Testis (tissue), 3 donors: ENCODE data around the gene FBXO3. TPM values are rescaled to one million over a fixed set of nuclear protein-coding genes. Genes with fewer than 3 reads are reported as not detected.

Experiments
- DNase-seq: peaks from one replicate; pipeline ENCODE4 v3.0.0-alpha.2; 2019
- H3K27ac ChIP-seq, 2 donors: fragments of 200-600 bp; sonication (generic); one replicate each; pipeline ENCODE4 v1.5.1; 2019
- H3K27me3 ChIP-seq: fragments of 200-600 bp; sonication (generic); one replicate; pipeline ENCODE4 v1.5.1; 2019
- H3K36me3 ChIP-seq: fragments of 200-600 bp; sonication (generic); one replicate; pipeline ENCODE4 v1.5.1; 2017; ENCODE audit warnings: low read depth; ENCODE audit errors: missing control alignments
- H3K4me1 ChIP-seq: fragments of 200-600 bp; sonication (generic); one replicate; pipeline ENCODE4 v1.5.1; 2019
- H3K4me3 ChIP-seq, 2 donors: fragments of 200-600 bp; sonication (generic); one replicate each; pipeline ENCODE4 v1.5.1; 2017 to 2019
- H3K9me3 ChIP-seq: fragments of 200-600 bp; sonication (generic); one replicate; pipeline ENCODE4 v1.5.1; 2017
- POLR2A ChIP-seq: fragments of 450-650 bp; IDR thresholded peaks from one replicate; pipeline ENCODE4 v1.6.1; 2017; ENCODE audit warnings: antibody characterized with exemption, mild to moderate bottlenecking, moderate library complexity
- WGBS, 2 donors: methylation state at CpG; one replicate each; pipeline ENCODE4 v1.1.5; 2018; 5-methylcytosine and 5-hydroxymethylcytosine counted together
- intact Hi-C: fragments of 100-400 bp; cut with DNase I; formaldehyde crosslinking; loops from one replicate; pipeline ENCODE4 v1.15.1; 2023; ENCODE audit warnings: low total_unique reads
- polyA plus RNA-seq: library from polyadenylated mRNA; stranded (reverse); fragments of 350-450 nt; fragmentation: Illumina TruSeq; extraction: RNeasy Lipid Tissue Mini Kit (QIAGEN cat#74804); gene quantifications from one replicate; pipeline ENCODE4 v1.2.3, GENCODE V29; 2014; ENCODE audit warnings: low read depth, low replicate concordance; ENCODE audit not compliant: insufficient read depth
- total RNA-seq, 2 donors: library from RNA; depleted of rRNA; stranded (reverse); fragments of >200 nt; gene quantifications; one replicate each; pipeline ENCODE4 v1.2.3, GENCODE V29; 2016
- TF ChIP-seq, protein P1 (sequence below), 3 experiments: fragments of 450-650 bp in 2 of 3; fragments of 200-600 bp in 1 of 3; sonication (generic) in 1 of 3; IDR thresholded peaks; one replicate each; pipeline ENCODE4 v1.5.1; 2016 to 2019; ENCODE audit warnings: antibody characterized with exemption in 3 of 3, mild to moderate bottlenecking in 2 of 3, moderate library complexity in 1 of 3

FBXO3 gene
- total and polyA plus RNA-seq, 3 donors from 2014 or later: 27.2 to 44.8 (median 39.3) TPM

- DNase-seq: peak; percentile 73
- TF ChIP-seq POLR2A: no peak
- TF ChIP-seq, protein P1, sequence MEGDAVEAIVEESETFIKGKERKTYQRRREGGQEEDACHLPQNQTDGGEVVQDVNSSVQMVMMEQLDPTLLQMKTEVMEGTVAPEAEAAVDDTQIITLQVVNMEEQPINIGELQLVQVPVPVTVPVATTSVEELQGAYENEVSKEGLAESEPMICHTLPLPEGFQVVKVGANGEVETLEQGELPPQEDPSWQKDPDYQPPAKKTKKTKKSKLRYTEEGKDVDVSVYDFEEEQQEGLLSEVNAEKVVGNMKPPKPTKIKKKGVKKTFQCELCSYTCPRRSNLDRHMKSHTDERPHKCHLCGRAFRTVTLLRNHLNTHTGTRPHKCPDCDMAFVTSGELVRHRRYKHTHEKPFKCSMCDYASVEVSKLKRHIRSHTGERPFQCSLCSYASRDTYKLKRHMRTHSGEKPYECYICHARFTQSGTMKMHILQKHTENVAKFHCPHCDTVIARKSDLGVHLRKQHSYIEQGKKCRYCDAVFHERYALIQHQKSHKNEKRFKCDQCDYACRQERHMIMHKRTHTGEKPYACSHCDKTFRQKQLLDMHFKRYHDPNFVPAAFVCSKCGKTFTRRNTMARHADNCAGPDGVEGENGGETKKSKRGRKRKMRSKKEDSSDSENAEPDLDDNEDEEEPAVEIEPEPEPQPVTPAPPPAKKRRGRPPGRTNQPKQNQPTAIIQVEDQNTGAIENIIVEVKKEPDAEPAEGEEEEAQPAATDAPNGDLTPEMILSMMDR (IDR thresholded peaks at IDR 0.05): no peak
- H3K36me3 ChIP-seq: no peaks in the 10 kb centered on the region
- peaks cover 28% of the 10 kb centered on the region for H3K4me1 ChIP-seq
- no peaks in the 10 kb centered on the region for H3K27me3 ChIP-seq
- no peaks in the 10 kb centered on the region for H3K9me3 ChIP-seq
- 47 to 54% methylated on average over 4 of the region's 4 CpGs for WGBS, 2 donors
- intact Hi-C loops: no loop called here
- H3K4me3 ChIP-seq: no peak overlapping the region
- peak overlapping the region; percentile 64 to 86 for H3K27ac ChIP-seq
These were observed 49.7 kb downstream of the FBXO3 start for GRCh38 chr11:33724644-33725035.

DNA sequence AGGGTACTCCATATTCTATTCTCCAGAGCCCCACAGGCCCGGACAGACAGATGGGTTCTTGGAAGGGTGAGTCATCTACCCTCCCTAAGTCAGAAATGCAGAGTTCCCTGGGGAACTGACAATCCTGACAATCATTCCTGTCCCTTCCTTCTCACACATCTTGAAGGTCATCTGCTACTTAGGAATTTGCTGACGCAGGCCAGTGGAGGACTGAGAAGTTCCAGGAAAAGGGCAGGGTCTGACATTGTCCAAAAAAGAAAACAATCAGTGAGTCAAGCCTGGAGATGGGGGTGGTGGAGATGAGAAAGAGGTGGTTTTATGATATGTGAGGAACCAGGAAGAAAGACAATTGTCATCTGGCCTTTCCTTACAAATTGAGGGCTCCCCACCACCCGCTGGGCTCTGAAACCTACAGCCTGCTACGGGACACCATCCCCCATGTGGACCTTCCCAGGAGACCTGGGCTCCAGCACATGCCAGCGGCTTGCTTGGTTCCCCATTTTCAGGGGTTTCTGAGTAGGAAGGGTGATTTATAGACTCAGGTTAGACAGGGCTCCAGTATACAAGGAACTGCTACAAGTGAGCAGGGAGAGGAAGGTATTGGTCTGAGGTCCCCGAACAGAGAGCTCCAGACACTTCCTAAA, 51.0 kb downstream of the FBXO3 start:
- TF ChIP-seq, protein P1 (IDR thresholded peaks at IDR 0.05): no peak
- TF ChIP-seq POLR2A: no peak
- Histone ChIP-seq H3K27ac (peak overlapping the region; percentile 64 to 86), H3K9me3 (no peaks in the 10 kb centered on the region), H3K27me3 (no peaks in the 10 kb centered on the region), H3K4me1 (peaks cover 28% of the 10 kb centered on the region), H3K36me3 (no peaks in the 10 kb centered on the region), H3K4me3 (no peak overlapping the region)
- DNase-seq: no peak
- intact Hi-C loops: no loop called here
- 63 to 68% methylated on average over 6 of the region's 6 CpGs for WGBS, 2 donors

- intact Hi-C loops: no loop called here
- Histone ChIP-seq H3K9me3 (no peaks in the 10 kb centered on the region), H3K4me1 (peaks cover 28% of the 10 kb centered on the region), H3K4me3 (no peak overlapping the region), H3K36me3 (no peaks in the 10 kb centered on the region), H3K27ac (peak overlapping the region; percentile 64 to 86), H3K27me3 (no peaks in the 10 kb centered on the region)
- WGBS, 2 donors: 72 to 79% methylated on average over 2 of the region's 2 CpGs
- TF ChIP-seq POLR2A: no peak
- TF ChIP-seq, protein P1 (IDR thresholded peaks at IDR 0.05): no peak
- DNase-seq: no peak
These were observed 51.6 kb downstream of the FBXO3 start for GRCh38 chr11:33722590-33723234.

- Histone ChIP-seq H3K36me3 (no peaks in the 10 kb centered on the region), H3K9me3 (no peaks in the 10 kb centered on the region), H3K4me1 (peaks cover 28% of the 10 kb centered on the region), H3K27me3 (no peaks in the 10 kb centered on the region), H3K27ac (peak overlapping the region; percentile 64 to 86), H3K4me3 (no peak overlapping the region)
- WGBS, 2 donors: 73 to 80% methylated on average over 5 of the region's 5 CpGs
- intact Hi-C loops: no loop called here
- DNase-seq: no peak
- TF ChIP-seq, protein P1 (IDR thresholded peaks at IDR 0.05): no peak
- no peak for TF ChIP-seq POLR2A
These were observed 52.3 kb downstream of the FBXO3 start for GRCh38 chr11:33721984-33722383.

DNA sequence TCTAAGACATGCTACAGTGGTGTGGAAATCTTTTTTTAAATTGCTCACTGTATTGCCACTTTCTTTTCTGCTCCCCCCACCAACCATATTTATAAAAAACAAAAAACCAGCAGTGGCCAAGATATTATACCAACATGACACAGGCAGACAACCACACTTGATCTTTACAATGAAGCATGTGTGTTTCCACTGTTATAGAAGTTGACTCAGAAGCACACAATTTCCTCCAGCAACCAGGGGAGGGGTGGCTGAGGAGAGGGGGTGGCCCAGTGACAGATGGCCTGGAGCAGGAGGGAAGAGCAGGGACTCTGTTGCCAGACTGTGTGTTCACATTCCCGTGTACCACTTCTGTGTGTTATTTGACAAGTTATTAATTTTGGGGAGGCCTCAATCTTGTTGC, 52.9 kb downstream of the FBXO3 start:
- Histone ChIP-seq H3K27ac (peak overlapping the region in 1 of 2 donors; percentile 64), H3K27me3 (no peaks in the 10 kb centered on the region), H3K36me3 (no peaks in the 10 kb centered on the region), H3K9me3 (no peaks in the 10 kb centered on the region), H3K4me1 (peaks cover 28% of the 10 kb centered on the region), H3K4me3 (no peak overlapping the region)
- no peak for DNase-seq
- no peak for TF ChIP-seq POLR2A
- TF ChIP-seq, protein P1 (IDR thresholded peaks at IDR 0.05): no peak
- 29 to 61% methylated on average over 1 of the region's 1 CpG for WGBS, 2 donors
- intact Hi-C loops: no loop called here
